GM12878 (cell line): ENCODE measurements around the gene RNF31. TPM values are rescaled to one million over a fixed set of nuclear protein-coding genes. Genes with fewer than 3 reads are reported as not detected.
A peak's percentile ranks its signal among the peaks of the same experiment; 100 is the strongest.

Source experiments
- ATAC-seq: fragments of 200-7000 bp; cut with Tn5 transposase; 3 replicates; pipeline ENCODE4 v1.9.1; 2020; ENCODE audit warnings: mild to moderate bottlenecking, moderate library complexity
- BruUV-seq: library from RNA; stranded (reverse); fragments of 400-500 nt; replicated peaks from 2 replicates; lab custom pipeline; 2021; lab: Mats Ljungman, UMichigan
- CTCF ChIA-PET: fragments of 300-600 bp; sonication (Branson Sonifier 250); formaldehyde crosslinking; extraction: SDS; loops from one replicate; lab custom pipeline; 2021; ENCODE audit warnings: inconsistent platforms; lab: Yijun Ruan, JAX
- POLR2A ChIA-PET: fragments of 350-600 bp; formaldehyde crosslinking; extraction: SDS; loops from one replicate; lab custom pipeline; 2021; ENCODE audit warnings: inconsistent platforms; lab: Charles Lee
- RAD21 ChIA-PET: fragments of 300-600 bp; sonication (Branson Sonifier 250); formaldehyde crosslinking; loops from one replicate; lab custom pipeline; 2023; ENCODE audit warnings: antibody characterized with exemption; ENCODE audit not compliant: unreplicated experiment; lab: Charles Lee
- SMC1A ChIA-PET: fragments of 300-600 bp; sonication (Branson Sonifier 250); formaldehyde crosslinking; loops from one replicate; lab custom pipeline; 2023; ENCODE audit not compliant: unreplicated experiment, uncharacterized antibody; lab: Charles Lee
- DNase-seq: peaks from one replicate; pipeline ENCODE4 v3.0.0-alpha.2; 2011; ENCODE audit warnings: low read depth, low spot score
- FAIRE-seq: peaks from 3 replicates; lab custom pipeline; 2011; peaks lifted over from hg19 to GRCh38; lab: Jason Lieb, UNC
- H2AFZ ChIP-seq: 2 replicates; pipeline ENCODE4 v1.6.0; 2011; ENCODE audit warnings: low read depth, low read length, control low read depth; ENCODE audit not compliant: control insufficient read depth
- H3K27ac ChIP-seq: 2 replicates; pipeline ENCODE4 v1.5.1; 2011; ENCODE audit warnings: control low read depth; ENCODE audit not compliant: control insufficient read depth, insufficient read depth
- H3K27me3 ChIP-seq, 2 experiments: replicated peaks in 1 of 2; 2 replicates each; pipeline versions ENCODE4 v1.6.0 to v1.6.1; 2011; ENCODE audit warnings: low read length in 1 of 2; ENCODE audit not compliant: control insufficient read depth in 2 of 2, insufficient read depth in 2 of 2
- H3K36me3 ChIP-seq, 2 experiments: 2 replicates each; pipeline ENCODE4 v1.5.1; 2011; ENCODE audit warnings: low read length in 1 of 2; ENCODE audit not compliant: control insufficient read depth in 2 of 2, insufficient read depth in 2 of 2
- H3K4me1 ChIP-seq: 2 replicates; pipeline ENCODE4 v1.6.1; 2011; ENCODE audit warnings: mild to moderate bottlenecking, low read length, moderate library complexity, mixed read lengths; ENCODE audit not compliant: control insufficient read depth, insufficient read depth
- H3K4me2 ChIP-seq: 2 replicates; pipeline ENCODE4 v1.6.0; 2011; ENCODE audit warnings: control low read depth; ENCODE audit not compliant: control insufficient read depth, insufficient read depth
- H3K4me3 ChIP-seq: fragments of 200-600 bp; sonication (generic); 2 replicates; pipeline ENCODE4 v1.5.1; 2016
- H3K79me2 ChIP-seq: 2 replicates; pipeline ENCODE4 v1.6.0; 2011; ENCODE audit warnings: low read length; ENCODE audit not compliant: control insufficient read depth, insufficient read depth
- H3K9ac ChIP-seq: 2 replicates; pipeline ENCODE4 v1.8.0; 2011; ENCODE audit warnings: low read length, control low read depth, mixed read lengths; ENCODE audit not compliant: control insufficient read depth, insufficient read depth
- H3K9me3 ChIP-seq: replicated peaks from 3 replicates; pipeline ENCODE4 v1.5.1; 2011; ENCODE audit warnings: mild to moderate bottlenecking, low read length; ENCODE audit not compliant: control insufficient read depth, insufficient read depth
- H4K20me1 ChIP-seq: 2 replicates; pipeline ENCODE4 v1.6.0; 2011; ENCODE audit not compliant: control insufficient read depth, insufficient read depth
- EED ChIP-seq: sonication (generic); IDR thresholded peaks from 2 replicates; pipeline ENCODE4 v1.6.1; 2016; ENCODE audit warnings: antibody characterized with exemption, low read depth
- ETV6 ChIP-seq, 2 experiments: fragments of 450-650 bp in 1 of 2; IDR thresholded peaks in 1 of 2; conservative IDR thresholded peaks in 1 of 2; 2 replicates each; pipeline ENCODE4 v1.6.1; 2014; ENCODE audit warnings: antibody characterized with exemption in 1 of 2, borderline replicate concordance in 1 of 2, low read depth in 1 of 2, mild to moderate bottlenecking in 1 of 2, moderate library complexity in 1 of 2
- HDAC6 ChIP-seq: fragments of 200-600 bp; sonication (generic); IDR thresholded peaks from one replicate; pipeline ENCODE4 v1.8.0; 2017; ENCODE audit warnings: antibody characterized with exemption; ENCODE audit not compliant: unreplicated experiment
- HDGF ChIP-seq: fragments of 450-650 bp; IDR thresholded peaks from 2 replicates; pipeline ENCODE4 v1.6.1; 2016; ENCODE audit warnings: antibody characterized with exemption
- HSF1 ChIP-seq: fragments of 150-350 bp; IDR thresholded peaks from 2 replicates; pipeline ENCODE4 v1.6.1; 2014; ENCODE audit warnings: mild to moderate bottlenecking, low read depth, low read length
- MEF2A ChIP-seq: IDR thresholded peaks from 2 replicates; pipeline ENCODE4 v1.6.1; 2011; ENCODE audit warnings: low read depth, mild to moderate bottlenecking, low read length, moderate library complexity; ENCODE audit not compliant: insufficient read depth
- POLR2AphosphoS5 ChIP-seq: IDR thresholded peaks from 2 replicates; pipeline ENCODE4 v1.6.1; 2011; ENCODE audit warnings: mild to moderate bottlenecking, low read length, inconsistent platforms
- SPI1 ChIP-seq: IDR thresholded peaks from 2 replicates; pipeline ENCODE4 v1.6.1; 2011; ENCODE audit warnings: low read depth, mild to moderate bottlenecking, low read length, moderate library complexity, borderline replicate concordance; ENCODE audit not compliant: insufficient read depth
- SREBF1 ChIP-seq: IDR thresholded peaks from 2 replicates; pipeline ENCODE4 v1.6.1; 2012; ENCODE audit warnings: mild to moderate bottlenecking, low read length
- TAF1 ChIP-seq: IDR thresholded peaks from 2 replicates; pipeline ENCODE4 v1.6.1; 2011; ENCODE audit warnings: mild to moderate bottlenecking, low read depth, low read length, borderline replicate concordance
- TCF12 ChIP-seq: IDR thresholded peaks from 2 replicates; pipeline ENCODE4 v1.6.1; 2011; ENCODE audit warnings: low read depth, mild to moderate bottlenecking, low read length
- WGBS: methylation state at CpG from one replicate; pipeline ENCODE4 v1.1.6; 2016; ENCODE audit warnings: low lambda C conversion rate; ENCODE audit not compliant: insufficient replicate concordance, insufficient coverage; ENCODE audit errors: missing lambda C conversion rate; 5-methylcytosine and 5-hydroxymethylcytosine counted together
- in situ Hi-C: fragments of 300-500 bp; cut with MboI; formaldehyde crosslinking; loops from 9 replicates; pipeline ENCODE4 v1.14.3; 2018; ENCODE audit warnings: mixed read lengths
- intact Hi-C: fragments of 100-400 bp; cut with micrococcal nuclease; formaldehyde crosslinking; loops from one replicate; pipeline ENCODE4 v1.14.2; 2022; ENCODE audit not compliant: unreplicated experiment
- polyA plus RNA-seq, 11 experiments: library from polyadenylated mRNA; depleted of rRNA in 4 of 11; unstranded in 6 of 11; stranded (reverse) in 5 of 11; fragments of >200 nt; fragmentation: Nextera tagmentation in 4 of 11; fragmentation: Illumina TruSeq in 1 of 11; extraction: Ambion mirVana in 4 of 11; extraction: Trizol in 1 of 11; gene quantifications; 1 replicate in 1 of 11; 2 replicates in 10 of 11; pipeline versions ENCODE4 v1.2.1 to v1.2.3, GENCODE V29; 2011 to 2016; ENCODE audit warnings: inconsistent platforms in 2 of 11, missing spikeins in 2 of 11, low read depth in 1 of 11
- total RNA-seq, 4 experiments: library from RNA; depleted of rRNA in 3 of 4; stranded (reverse); fragments of >200 nt in 3 of 4; fragmentation: Illumina TruSeq in 1 of 4; extraction: Trizol in 1 of 4; gene quantifications; 2 replicates each; pipeline versions ENCODE4 v1.2.1 to v1.2.3, GENCODE V29; 2013 to 2021
- TF ChIP-seq, protein P1 (sequence below): fragments of 450-650 bp; formaldehyde crosslinking; IDR thresholded peaks from 2 replicates; pipeline ENCODE4 v1.5.0; 2022; ENCODE audit warnings: mild to moderate bottlenecking, missing genetic modification characterization

Gene RNF31
- total and polyA plus RNA-seq, 10 of the 15 experiments (the other 5 are each of a cell fraction or from before 2014, with no cell fraction given): 8.5 to 92.7 (median 52.0) TPM

DNA sequence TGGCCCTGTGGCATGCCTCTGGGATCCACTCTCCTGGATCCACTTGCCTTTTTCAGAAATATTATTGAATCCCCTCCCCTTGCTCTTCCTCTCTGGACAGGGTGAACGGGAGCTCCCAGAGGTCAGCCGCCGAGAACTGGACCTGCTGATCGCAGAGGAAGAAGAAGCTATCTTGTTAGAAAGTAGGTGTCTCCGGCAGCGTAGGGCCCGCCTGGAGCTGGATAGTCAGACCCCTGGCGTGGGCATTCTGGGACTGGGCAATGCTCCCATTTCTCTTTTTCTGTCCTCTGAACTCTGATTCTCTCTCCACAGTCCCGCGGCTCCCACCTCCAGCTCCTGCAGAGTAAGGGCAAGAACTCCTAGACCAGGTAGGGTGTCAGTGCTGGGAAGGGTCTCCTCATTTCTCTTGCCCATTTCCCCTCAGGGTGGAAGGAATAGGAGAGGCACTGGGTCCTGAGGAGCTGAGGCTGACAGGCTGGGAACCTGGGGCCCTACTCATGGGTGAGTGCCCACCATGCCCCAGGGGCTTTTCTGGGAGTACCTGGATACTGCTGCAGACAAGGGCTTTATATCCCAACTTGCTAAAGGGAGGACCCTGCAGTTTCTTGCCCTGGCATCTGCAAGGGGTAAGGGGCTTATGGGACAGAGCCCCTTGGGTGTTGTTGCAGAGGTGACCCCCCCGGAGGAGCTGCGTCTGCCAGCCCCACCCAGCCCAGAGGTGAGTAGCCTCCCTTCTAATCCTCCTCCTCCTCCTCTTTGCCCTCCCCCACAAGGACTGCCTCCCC, 29.9 kb downstream of the RNF31 start:
- CTCF ChIA-PET: interaction anchor here (1.1 kb wide), 1 partner anchor 16 kb away, joined by 3 read pairs; the partner anchor contains the start of gene IRF9

GRCh38 chr14:24177891-24178290, 30.6 kb downstream of the RNF31 start:
- Histone ChIP-seq H2AFZ (no peak overlapping the region), H4K20me1 (no peaks in the 10 kb centered on the region), H3K79me2 (no peaks in the 10 kb centered on the region), H3K27ac (no peak overlapping the region), H3K4me2 (no peak overlapping the region), H3K4me1 (no peaks in the 10 kb centered on the region), H3K27me3 (no peaks in the 10 kb centered on the region), H3K4me3 (no peak overlapping the region), H3K9ac (no peak overlapping the region), H3K9me3 (no peaks in the 10 kb centered on the region), H3K36me3 (peaks cover 14 to 38% of the 10 kb centered on the region in 2 experiments; a peak in 3 of 4 replicates)
- DNase-seq (no peak), FAIRE-seq (no peak), ATAC-seq (no peak)
- POLR2A ChIA-PET: interaction anchor here (1.1 to 1.3 kb wide), 2 partner anchors 17 to 68 kb away, joined by 3 to 4 read pairs; partner anchors contain the start of gene IRF9
- TF ChIP-seq, protein P1, sequence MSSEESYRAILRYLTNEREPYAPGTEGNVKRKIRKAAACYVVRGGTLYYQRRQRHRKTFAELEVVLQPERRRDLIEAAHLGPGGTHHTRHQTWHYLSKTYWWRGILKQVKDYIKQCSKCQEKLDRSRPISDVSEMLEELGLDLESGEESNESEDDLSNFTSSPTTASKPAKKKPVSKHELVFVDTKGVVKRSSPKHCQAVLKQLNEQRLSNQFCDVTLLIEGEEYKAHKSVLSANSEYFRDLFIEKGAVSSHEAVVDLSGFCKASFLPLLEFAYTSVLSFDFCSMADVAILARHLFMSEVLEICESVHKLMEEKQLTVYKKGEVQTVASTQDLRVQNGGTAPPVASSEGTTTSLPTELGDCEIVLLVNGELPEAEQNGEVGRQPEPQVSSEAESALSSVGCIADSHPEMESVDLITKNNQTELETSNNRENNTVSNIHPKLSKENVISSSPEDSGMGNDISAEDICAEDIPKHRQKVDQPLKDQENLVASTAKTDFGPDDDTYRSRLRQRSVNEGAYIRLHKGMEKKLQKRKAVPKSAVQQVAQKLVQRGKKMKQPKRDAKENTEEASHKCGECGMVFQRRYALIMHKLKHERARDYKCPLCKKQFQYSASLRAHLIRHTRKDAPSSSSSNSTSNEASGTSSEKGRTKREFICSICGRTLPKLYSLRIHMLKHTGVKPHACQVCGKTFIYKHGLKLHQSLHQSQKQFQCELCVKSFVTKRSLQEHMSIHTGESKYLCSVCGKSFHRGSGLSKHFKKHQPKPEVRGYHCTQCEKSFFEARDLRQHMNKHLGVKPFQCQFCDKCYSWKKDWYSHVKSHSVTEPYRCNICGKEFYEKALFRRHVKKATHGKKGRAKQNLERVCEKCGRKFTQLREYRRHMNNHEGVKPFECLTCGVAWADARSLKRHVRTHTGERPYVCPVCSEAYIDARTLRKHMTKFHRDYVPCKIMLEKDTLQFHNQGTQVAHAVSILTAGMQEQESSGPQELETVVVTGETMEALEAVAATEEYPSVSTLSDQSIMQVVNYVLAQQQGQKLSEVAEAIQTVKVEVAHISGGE (CRISPR knock-in tag): no peak
- TF ChIP-seq TAF1: no peak
- TF ChIP-seq EED: no peak
- no peak for TF ChIP-seq HDAC6
- TF ChIP-seq SREBF1: no peak
- TF ChIP-seq HDGF: no peak
- TF ChIP-seq MEF2A: no peak
- TF ChIP-seq SPI1: no peak
- no peak for TF ChIP-seq HSF1
- TF ChIP-seq TCF12: no peak
- in situ Hi-C loops (no loop called here), intact Hi-C loops (no loop called here)
- SMC1A ChIA-PET: no interaction called here
- CTCF ChIA-PET: interaction anchor here (1.1 kb wide), 1 partner anchor 16 kb away, joined by 3 read pairs; the partner anchor contains the start of gene IRF9
- WGBS: 93% methylated on average over 7 of the region's 14 CpGs
- BruUV-seq: no TSS peak
- RAD21 ChIA-PET: no interaction called here

More for the DNA sequence above, 29.9 kb downstream of the RNF31 start:
- Histone ChIP-seq H3K79me2 (peaks cover 4% of the 10 kb centered on the region), H3K36me3 (peaks cover 12 to 33% of the 10 kb centered on the region in 2 experiments; a peak in 3 of 4 replicates), H3K4me1 (no peaks in the 10 kb centered on the region), H3K9me3 (no peaks in the 10 kb centered on the region), H3K27ac (no peak overlapping the region), H3K4me3 (no peak overlapping the region), H2AFZ (no peak overlapping the region), H3K9ac (no peak overlapping the region), H4K20me1 (no peaks in the 10 kb centered on the region), H3K4me2 (no peak overlapping the region), H3K27me3 (no peaks in the 10 kb centered on the region)
- ATAC-seq (no peak), FAIRE-seq (no peak), DNase-seq (no peak)
- intact Hi-C loops (no loop called here), in situ Hi-C loops (no loop called here)
- RAD21 ChIA-PET: no interaction called here
- SMC1A ChIA-PET: interaction anchor here (1.0 kb wide), 1 partner anchor 16 kb away, joined by 3 read pairs; the partner anchor contains the start of gene IRF9
- no TSS peak for BruUV-seq
- WGBS: 87% methylated on average over 12 of the region's 12 CpGs
- no peak for TF ChIP-seq ETV6 (conservative IDR thresholded peaks at IDR 0.05 in 1 of 2, IDR thresholded peaks at IDR 0.05 in 1 of 2; ENCODE audit: borderline replicate concordance in 1 of 2, low read depth in 1 of 2)
- peak; percentile 14; the same call in 1 of the 2 replicates for TF ChIP-seq POLR2AphosphoS5
- POLR2A ChIA-PET: interaction anchor here (1.1 to 1.3 kb wide), 2 partner anchors 17 to 67 kb away, joined by 3 to 4 read pairs; partner anchors contain the start of gene IRF9
